K562 (cell line): ENCODE measurements around the gene CTAG1B.

Experiments used
- CBX2 ChIP-seq: fragments of 200-600 bp; sonication (generic); IDR thresholded peaks from one replicate; pipeline ENCODE4 v1.6.1; 2012; ENCODE audit warnings: mild to moderate bottlenecking, low read length, inconsistent platforms; ENCODE audit not compliant: insufficient read depth, poor library complexity, severe bottlenecking
- CBX8 ChIP-seq: fragments of 200-600 bp; sonication (generic); IDR thresholded peaks from 2 replicates; pipeline ENCODE4 v1.6.1; 2012; ENCODE audit warnings: borderline replicate concordance, mixed run types, low read depth, mild to moderate bottlenecking, moderate library complexity, mixed read lengths, low read length, control low read depth, inconsistent platforms; ENCODE audit not compliant: poor library complexity, severe bottlenecking; ENCODE audit errors: extremely low read depth
- CTCF ChIP-seq, 3 experiments: IDR thresholded peaks in 2 of 3; conservative IDR thresholded peaks in 1 of 3; 2 replicates each; pipeline ENCODE4 v1.5.1; 2011 to 2012; ENCODE audit warnings: low read length in 3 of 3, mild to moderate bottlenecking in 3 of 3, control low read depth in 2 of 3, improper control_type of control experiment in 1 of 3, inconsistent platforms in 1 of 3, low read depth in 1 of 3, mixed read lengths in 1 of 3, moderate library complexity in 1 of 3; ENCODE audit not compliant: insufficient read depth in 2 of 3
- FOXK2 ChIP-seq, 2 experiments: fragments of 450-650 bp; IDR thresholded peaks in 1 of 2; conservative IDR thresholded peaks in 1 of 2; 2 replicates each; pipeline ENCODE4 v1.6.1; 2016; ENCODE audit warnings: low read depth in 2 of 2, mild to moderate bottlenecking in 1 of 2
- HDAC1 ChIP-seq, 2 experiments: fragments of 450-650 bp; IDR thresholded peaks; 2 replicates each; pipeline ENCODE4 v1.6.1; 2016 to 2017; ENCODE audit warnings: inconsistent platforms in 1 of 2, mild to moderate bottlenecking in 1 of 2, moderate library complexity in 1 of 2
- HNRNPK ChIP-seq: fragments of 200-400 bp; formaldehyde crosslinking; IDR thresholded peaks from one replicate; pipeline ENCODE4 v1.6.1; 2018; ENCODE audit warnings: mild to moderate bottlenecking, low read depth, low read length; ENCODE audit not compliant: poor library complexity, severe bottlenecking
- MYC ChIP-seq, 2 experiments: fragments of 250-450 bp in 1 of 2; sonication (Bioruptor Pico) in 1 of 2; IDR thresholded peaks; 2 replicates each; pipeline versions ENCODE4 v1.5.1 to v1.6.1; 2012 to 2021; ENCODE audit warnings: low read depth in 2 of 2, borderline replicate concordance in 1 of 2, improper control_type of control experiment in 1 of 2, low read length in 1 of 2, mild to moderate bottlenecking in 1 of 2, moderate library complexity in 1 of 2
- NFE2L1 ChIP-seq: fragments of 450-650 bp; IDR thresholded peaks from 2 replicates; pipeline ENCODE4 v1.6.1; 2016; ENCODE audit warnings: missing genetic modification characterization, low read depth, mild to moderate bottlenecking, missing compliant biosample characterization, moderate library complexity, borderline replicate concordance
- POLR2A ChIP-seq: fragments of 450-650 bp; conservative IDR thresholded peaks from 2 replicates; pipeline ENCODE4 v1.6.1; 2016
- RCOR1 ChIP-seq, 2 experiments: IDR thresholded peaks; 2 replicates each; pipeline ENCODE4 v1.6.1; 2012; ENCODE audit warnings: low read depth in 2 of 2, low read length in 2 of 2, borderline replicate concordance in 1 of 2, improper control_type of control experiment in 1 of 2
- RFX1 ChIP-seq: fragments of 450-650 bp; IDR thresholded peaks from 2 replicates; pipeline ENCODE4 v1.6.1; 2016; ENCODE audit warnings: mild to moderate bottlenecking, moderate library complexity
- SP1 ChIP-seq: sonication (generic); formaldehyde crosslinking; IDR thresholded peaks from 2 replicates; pipeline ENCODE4 v1.8.1; 2022; ENCODE audit warnings: mild to moderate bottlenecking, missing genetic modification reagents
- SRSF9 ChIP-seq: fragments of 200-400 bp; formaldehyde crosslinking; IDR thresholded peaks from 2 replicates; pipeline ENCODE4 v1.6.1; 2017; ENCODE audit warnings: low read depth, low read length, borderline replicate concordance
- TCF7L2 ChIP-seq: fragments of 150-350 bp; IDR thresholded peaks from 2 replicates; pipeline ENCODE4 v1.6.1; 2016; ENCODE audit warnings: low read depth, mild to moderate bottlenecking, low read length, moderate library complexity

GRCh38 chrX:154658187-154658586 lies 39.1 kb upstream of the CTAG1B start:
- TF ChIP-seq FOXK2 (conservative IDR thresholded peaks at IDR 0.05 in 1 of 2, IDR thresholded peaks at IDR 0.05 in 1 of 2; ENCODE audit: low read depth in 2 of 2) (no peak), CTCF (IDR thresholded peaks at IDR 0.05 in 2 of 3, conservative IDR thresholded peaks at IDR 0.05 in 1 of 3; ENCODE audit: insufficient read depth in 2 of 3, low read depth in 1 of 3, low read length in 3 of 3) (no peak), MYC (IDR thresholded peaks at IDR 0.05; ENCODE audit: low read depth, low read length) (no peak), MYC (CRISPR knock-in tag; IDR thresholded peaks at IDR 0.05; ENCODE audit: borderline replicate concordance, low read depth) (no peak), POLR2A (no peak), TCF7L2 (no peak), CBX8 (no peak), RCOR1 (IDR thresholded peaks at IDR 0.05; ENCODE audit: borderline replicate concordance in 1 of 2, low read depth in 2 of 2, low read length in 2 of 2) (no peak), CBX2 (no peak), SP1 (CRISPR knock-in tag) (no peak), SRSF9 (no peak), HNRNPK (no peak), RFX1 (no peak), HDAC1 (IDR thresholded peaks at IDR 0.05) (no peak), NFE2L1 (tag) (no peak)
